Inflammatory macrophage treated with lipopolysaccharide for 1 hour (primary cell): Measurements from ENCODE around the gene LRBA.

Experiments used
- DNase-seq, 2 donors: peaks; one replicate each; pipeline ENCODE4 v3.0.0-alpha.2; 2020 to 2022

The LRBA gene

GRCh38 chr4:150647008-150647407 lies 368.1 kb downstream of the LRBA start:
- DNase-seq, result no peak

- DNase-seq, result no peak
Observed at GRCh38 chr4:150641612-150642011, 373.5 kb downstream of the LRBA start.

- DNase-seq, result no peak
Observed at GRCh38 chr4:150632639-150633038, 382.4 kb downstream of the LRBA start.

- DNase-seq, result no peak
Observed at GRCh38 chr4:150628073-150628472, 387.0 kb downstream of the LRBA start.

GRCh38 chr4:150625033-150625432 lies 390.1 kb downstream of the LRBA start:
- DNase-seq, result no peak

- DNase-seq, result no peak
Observed at GRCh38 chr4:150624055-150624454, 391.0 kb downstream of the LRBA start.

GRCh38 chr4:150619042-150619441 lies 396.0 kb downstream of the LRBA start:
- no peak for DNase-seq

GRCh38 chr4:150609131-150609530 lies 406.0 kb downstream of the LRBA start:
- no peak for DNase-seq

GRCh38 chr4:150600812-150601445 lies 414.2 kb downstream of the LRBA start:
- no peak for DNase-seq

- no peak for DNase-seq
Observed at GRCh38 chr4:150599547-150599946, 415.5 kb downstream of the LRBA start.

GRCh38 chr4:150598909-150599308 lies 416.2 kb downstream of the LRBA start:
- no peak for DNase-seq

GRCh38 chr4:150593996-150594395 lies 421.1 kb downstream of the LRBA start:
- no peak for DNase-seq

GRCh38 chr4:150591904-150592303 lies 423.2 kb downstream of the LRBA start:
- no peak for DNase-seq

GRCh38 chr4:150591406-150591805 lies 423.7 kb downstream of the LRBA start:
- DNase-seq, result no peak

GRCh38 chr4:150590631-150591030 lies 424.5 kb downstream of the LRBA start:
- DNase-seq, result no peak

- DNase-seq, result no peak
Observed at GRCh38 chr4:150589157-150589556, 425.9 kb downstream of the LRBA start.

GRCh38 chr4:150588316-150588715 lies 426.8 kb downstream of the LRBA start:
- DNase-seq, result no peak

GRCh38 chr4:150586162-150586810 lies 428.8 kb downstream of the LRBA start:
- no peak for DNase-seq

GRCh38 chr4:150585611-150586010 lies 429.5 kb downstream of the LRBA start:
- DNase-seq, result no peak

- DNase-seq, result no peak
Observed at GRCh38 chr4:150584111-150584915, 430.8 kb downstream of the LRBA start.

GRCh38 chr4:150583287-150584110 lies 431.6 kb downstream of the LRBA start:
- no peak for DNase-seq

GRCh38 chr4:150582873-150583286 lies 432.2 kb downstream of the LRBA start:
- no peak for DNase-seq
